ENCODE data around the gene CEP72.

The CEP72 gene

DNA sequence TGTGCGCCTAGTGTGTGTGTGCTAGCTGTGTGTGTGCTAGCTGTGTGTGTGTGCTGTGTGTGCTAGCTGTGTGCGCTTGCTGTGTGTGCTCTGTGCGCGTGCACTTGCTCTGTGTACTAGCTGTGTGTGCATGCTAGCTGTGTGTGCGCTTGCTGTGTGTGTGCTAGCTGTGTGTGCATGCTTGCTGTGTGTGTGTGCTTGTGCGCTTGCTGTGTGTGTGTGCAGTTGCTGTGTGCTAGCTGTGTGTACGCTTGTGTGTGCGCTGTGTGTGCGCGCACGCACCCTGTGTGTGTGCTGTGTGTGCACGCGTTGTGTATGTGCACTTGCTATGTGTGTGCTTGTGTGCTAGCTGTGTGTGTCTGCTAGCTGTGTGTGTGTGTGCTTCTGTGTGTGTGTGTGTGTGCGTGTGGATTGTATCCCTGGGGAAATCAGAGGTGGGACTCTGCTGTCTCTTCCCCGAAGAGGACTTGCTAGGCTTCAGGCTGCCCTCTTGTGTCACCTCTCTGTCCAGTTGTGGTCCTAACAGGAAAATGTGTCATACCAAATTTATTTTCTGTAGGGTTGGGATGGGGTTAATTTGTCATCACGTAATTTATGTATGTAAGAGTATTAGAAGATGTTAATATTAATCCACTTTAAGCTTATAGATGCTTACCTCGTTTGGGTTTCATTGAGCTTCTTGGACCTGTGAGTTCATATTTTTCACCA is 42.1 kb downstream of the CEP72 start:
- H3K27ac ChIP-seq (ENCODE audit: low read depth, low read length): no peak overlapping the region
- no peak overlapping the region for H3K4me3 ChIP-seq (ENCODE audit: low read length)
- no peaks in the 10 kb centered on the region for H3K9me2 ChIP-seq (replicated peaks; ENCODE audit: control insufficient read depth, low read length)
- no peaks in the 10 kb centered on the region for H3K9me3 ChIP-seq (ENCODE audit: control insufficient read depth, insufficient read depth, low read length)
- no peaks in the 10 kb centered on the region for H4K20me1 ChIP-seq (ENCODE audit: control insufficient read depth, insufficient read depth, low read depth, low read length)
- H3K79me2 ChIP-seq (ENCODE audit: control insufficient read depth, low read length): no peaks in the 10 kb centered on the region
- peaks cover 60% of the 10 kb centered on the region for H3K36me3 ChIP-seq (ENCODE audit: control insufficient read depth, low read length)
- H3K4me2 ChIP-seq (ENCODE audit: low read length): no peak overlapping the region
- H3K27me3 ChIP-seq (ENCODE audit: control insufficient read depth, low read length): no peaks in the 10 kb centered on the region
- TF ChIP-seq, protein P1, sequence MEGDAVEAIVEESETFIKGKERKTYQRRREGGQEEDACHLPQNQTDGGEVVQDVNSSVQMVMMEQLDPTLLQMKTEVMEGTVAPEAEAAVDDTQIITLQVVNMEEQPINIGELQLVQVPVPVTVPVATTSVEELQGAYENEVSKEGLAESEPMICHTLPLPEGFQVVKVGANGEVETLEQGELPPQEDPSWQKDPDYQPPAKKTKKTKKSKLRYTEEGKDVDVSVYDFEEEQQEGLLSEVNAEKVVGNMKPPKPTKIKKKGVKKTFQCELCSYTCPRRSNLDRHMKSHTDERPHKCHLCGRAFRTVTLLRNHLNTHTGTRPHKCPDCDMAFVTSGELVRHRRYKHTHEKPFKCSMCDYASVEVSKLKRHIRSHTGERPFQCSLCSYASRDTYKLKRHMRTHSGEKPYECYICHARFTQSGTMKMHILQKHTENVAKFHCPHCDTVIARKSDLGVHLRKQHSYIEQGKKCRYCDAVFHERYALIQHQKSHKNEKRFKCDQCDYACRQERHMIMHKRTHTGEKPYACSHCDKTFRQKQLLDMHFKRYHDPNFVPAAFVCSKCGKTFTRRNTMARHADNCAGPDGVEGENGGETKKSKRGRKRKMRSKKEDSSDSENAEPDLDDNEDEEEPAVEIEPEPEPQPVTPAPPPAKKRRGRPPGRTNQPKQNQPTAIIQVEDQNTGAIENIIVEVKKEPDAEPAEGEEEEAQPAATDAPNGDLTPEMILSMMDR (IDR thresholded peaks at IDR 0.05; ENCODE audit: low read depth, low read length, poor library complexity, severe bottlenecking): no peak
- no peak for TF ChIP-seq EZH2phosphoT487 (IDR thresholded peaks at IDR 0.05; ENCODE audit: borderline replicate concordance, low read length)
- H3K4me1 ChIP-seq (ENCODE audit: control insufficient read depth, low read length): no peaks in the 10 kb centered on the region
- H3F3A ChIP-seq (ENCODE audit: control insufficient read depth, insufficient read depth): no peaks in the 10 kb centered on the region

DNA sequence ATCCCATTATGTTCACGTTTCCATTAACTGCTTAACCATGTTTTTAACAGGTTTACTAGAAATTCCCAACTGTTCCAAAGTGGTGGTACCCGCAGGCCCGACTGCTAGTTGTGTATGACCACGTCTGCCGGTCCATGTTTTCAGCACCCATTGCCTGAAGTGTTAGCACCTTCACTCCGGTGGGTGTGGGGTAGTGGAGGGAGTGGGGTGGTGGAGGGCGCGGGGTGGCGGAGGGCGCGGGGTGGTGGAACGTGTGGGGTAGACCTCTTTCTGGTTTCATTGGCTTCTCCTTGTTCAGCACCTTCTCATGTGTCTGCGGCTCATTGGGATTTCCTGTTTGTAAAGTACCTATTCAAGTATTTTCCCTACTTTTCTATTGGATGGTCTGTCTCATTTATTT is 43.3 kb downstream of the CEP72 start:
- Histone ChIP-seq H3K79me2 (ENCODE audit: control insufficient read depth, low read length) (no peaks in the 10 kb centered on the region), H3K9me3 (ENCODE audit: control insufficient read depth, insufficient read depth, low read length) (no peaks in the 10 kb centered on the region), H3F3A (ENCODE audit: control insufficient read depth, insufficient read depth) (no peaks in the 10 kb centered on the region), H3K27me3 (ENCODE audit: control insufficient read depth, low read length) (no peaks in the 10 kb centered on the region), H3K4me1 (ENCODE audit: control insufficient read depth, low read length) (no peaks in the 10 kb centered on the region), H4K20me1 (ENCODE audit: control insufficient read depth, insufficient read depth, low read depth, low read length) (no peaks in the 10 kb centered on the region), H3K36me3 (ENCODE audit: control insufficient read depth, low read length) (peaks cover 71% of the 10 kb centered on the region), H3K4me2 (ENCODE audit: low read length) (no peak overlapping the region), H3K4me3 (ENCODE audit: low read length) (no peak overlapping the region), H3K27ac (ENCODE audit: low read depth, low read length) (no peak overlapping the region), H3K9me2 (replicated peaks; ENCODE audit: control insufficient read depth, low read length) (no peaks in the 10 kb centered on the region)
- TF ChIP-seq, protein P1 (IDR thresholded peaks at IDR 0.05; ENCODE audit: low read depth, low read length, poor library complexity, severe bottlenecking): no peak
- TF ChIP-seq EZH2phosphoT487 (IDR thresholded peaks at IDR 0.05; ENCODE audit: borderline replicate concordance, low read length): no peak

DNA sequence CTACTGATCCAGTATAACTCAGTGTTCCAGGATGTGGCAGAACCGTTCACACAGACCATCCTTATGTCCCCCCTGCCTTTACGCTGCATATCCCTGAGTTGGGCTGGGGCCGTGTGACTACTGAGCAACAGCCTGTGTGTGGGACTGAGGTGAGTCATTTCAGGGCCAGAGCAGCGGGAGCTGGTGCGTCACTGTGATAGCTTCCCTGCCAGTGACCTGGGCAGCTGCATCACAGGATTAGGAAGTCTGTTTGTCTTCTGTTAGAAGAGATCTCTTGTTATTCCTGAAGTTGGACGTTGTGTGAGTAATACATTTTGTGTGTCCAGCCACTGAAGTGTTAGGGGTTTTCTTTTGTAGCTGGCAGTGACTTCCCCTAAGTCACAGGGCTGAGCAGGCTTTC is 45.4 kb downstream of the CEP72 start:
- no peak for TF ChIP-seq EZH2phosphoT487 (IDR thresholded peaks at IDR 0.05; ENCODE audit: borderline replicate concordance, low read length)
- TF ChIP-seq, protein P1 (IDR thresholded peaks at IDR 0.05; ENCODE audit: low read depth, low read length, poor library complexity, severe bottlenecking): no peak
- H3K36me3 ChIP-seq (ENCODE audit: control insufficient read depth, low read length): peaks cover 71% of the 10 kb centered on the region

More for the DNA sequence above, 45.4 kb downstream of the CEP72 start:
- H3K9me3 ChIP-seq (ENCODE audit: control insufficient read depth, insufficient read depth, low read length): no peaks in the 10 kb centered on the region
- H3K4me2 ChIP-seq (ENCODE audit: low read length): no peak overlapping the region
- no peaks in the 10 kb centered on the region for H3K9me2 ChIP-seq (replicated peaks; ENCODE audit: control insufficient read depth, low read length)
- no peak overlapping the region for H3K27ac ChIP-seq (ENCODE audit: low read depth, low read length)
- H3K4me1 ChIP-seq (ENCODE audit: control insufficient read depth, low read length): no peaks in the 10 kb centered on the region
- no peaks in the 10 kb centered on the region for H3K27me3 ChIP-seq (ENCODE audit: control insufficient read depth, low read length)
- no peak overlapping the region for H3K4me3 ChIP-seq (ENCODE audit: low read length)
- H3K79me2 ChIP-seq (ENCODE audit: control insufficient read depth, low read length): no peaks in the 10 kb centered on the region
- no peaks in the 10 kb centered on the region for H3F3A ChIP-seq (ENCODE audit: control insufficient read depth, insufficient read depth)
- no peaks in the 10 kb centered on the region for H4K20me1 ChIP-seq (ENCODE audit: control insufficient read depth, insufficient read depth, low read depth, low read length)
